Caco-2 (cell line): ENCODE results near the gene MYL12A. TPM values are rescaled to one million over a fixed set of nuclear protein-coding genes. Genes with fewer than 3 reads are reported as not detected.

Source experiments
- total RNA-seq: library from RNA; stranded (reverse); gene quantifications from 2 replicates; pipeline ENCODE4 v1.2.3, GENCODE V29; 2022

Gene MYL12A
- total RNA-seq, 1 experiment from 2014 or later: 272 TPM

Other genes with a start within 250 kb of the MYL12A start
- gene LPIN2, start 234.7 kb upstream of the MYL12A start, total RNA-seq: 25.3 and 26.2 TPM in 2 replicates
- 0.41 and 0.49 TPM in 2 replicates for gene MYOM1, start 27.8 kb upstream of the MYL12A start, total RNA-seq
- gene MYL12B, start 14.3 kb downstream of the MYL12A start, total RNA-seq: 457 and 467 TPM in 2 replicates
- 103 and 107 TPM in 2 replicates for gene TGIF1, start 202.4 kb downstream of the MYL12A start, total RNA-seq